GM19455 (cell line): ENCODE data around the gene CRYBB1.
A peak's percentile ranks its signal among the peaks of the same experiment; 100 is the strongest.

Source experiments
- ATAC-seq: cut with Tn5 transposase; IDR thresholded peaks from one replicate; pipeline ENCODE4 v1.9.1; 2021; ENCODE audit not compliant: unreplicated experiment

Gene CRYBB1

DNA sequence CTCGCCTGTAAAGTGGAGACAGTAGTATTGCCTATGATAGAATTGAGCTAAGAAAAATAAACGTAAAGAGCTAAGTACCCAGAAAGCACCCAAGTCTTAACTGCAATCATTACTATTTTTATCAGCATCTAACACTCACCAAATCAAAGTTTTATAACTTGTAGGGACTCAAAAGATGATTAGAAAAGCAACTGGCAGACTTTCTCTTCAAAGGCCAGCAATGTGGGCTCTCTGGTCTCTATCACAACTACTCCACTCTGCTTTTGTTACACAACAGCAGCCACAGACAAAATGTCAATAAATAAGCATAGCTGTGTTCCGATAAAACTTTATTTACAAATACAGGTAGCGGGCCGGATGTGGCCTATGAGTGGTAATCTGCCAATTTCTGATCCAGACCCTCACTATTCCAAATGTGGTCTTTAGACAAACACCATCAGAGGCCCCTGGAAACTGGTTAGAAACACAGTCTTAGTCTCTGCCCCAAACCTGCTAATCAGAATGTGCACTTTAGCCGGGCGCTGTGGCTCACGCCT lies 36.1 kb downstream of the CRYBB1 start:
- ATAC-seq = no peak

DNA sequence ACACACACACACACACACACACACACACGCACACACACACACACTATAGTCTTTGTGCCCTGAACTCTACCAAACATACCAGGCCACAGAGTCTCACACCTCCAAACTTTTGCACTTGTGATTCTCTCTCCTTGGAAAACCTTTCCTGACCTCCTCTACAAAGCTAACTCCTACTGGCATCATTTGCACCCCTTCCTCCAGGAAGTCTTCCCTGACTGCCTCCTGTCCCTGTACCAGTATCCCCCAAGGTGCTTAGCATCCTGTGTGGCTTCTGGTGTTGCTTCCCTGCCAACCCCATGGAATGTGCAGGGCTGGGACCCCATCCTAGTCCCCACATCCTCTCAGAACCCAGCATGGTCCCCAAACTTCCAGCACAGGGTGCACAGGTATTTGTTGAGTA lies 36.8 kb downstream of the CRYBB1 start:
- ATAC-seq = no peak

DNA sequence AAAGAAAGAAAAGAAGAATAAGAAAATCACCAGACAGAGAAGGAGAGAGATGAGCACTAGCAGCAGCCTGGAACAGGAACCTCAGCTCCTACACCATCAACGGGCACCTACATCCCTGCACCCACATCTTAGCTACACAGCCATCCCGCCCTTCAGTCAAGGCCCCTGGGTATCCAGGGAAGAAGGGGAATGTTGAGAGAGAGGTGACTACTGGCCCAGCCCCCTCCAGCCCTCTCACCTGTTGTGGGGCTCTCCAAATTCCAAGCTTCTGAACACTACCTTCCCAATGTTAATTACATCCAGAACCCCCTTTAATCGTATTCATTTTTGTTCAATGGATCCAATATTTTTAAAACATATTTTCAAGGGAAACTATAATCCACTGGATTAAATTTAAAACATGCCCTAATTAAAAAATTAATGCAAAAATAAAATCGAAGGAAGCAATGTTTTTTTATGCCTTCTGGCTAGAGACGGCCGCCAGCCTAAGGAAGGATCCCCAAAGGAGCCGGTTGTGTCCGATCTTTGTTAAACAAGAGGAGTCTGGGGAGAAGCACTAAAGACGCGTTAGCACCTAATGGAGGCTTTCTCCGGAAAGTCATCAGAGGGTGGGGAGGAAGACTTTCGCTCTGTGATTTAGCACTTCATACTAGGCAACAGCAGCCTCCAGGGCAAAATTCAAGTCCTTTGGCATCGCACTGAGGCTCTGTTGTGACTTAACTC lies 37.4 kb downstream of the CRYBB1 start:
- ATAC-seq = no peak

DNA sequence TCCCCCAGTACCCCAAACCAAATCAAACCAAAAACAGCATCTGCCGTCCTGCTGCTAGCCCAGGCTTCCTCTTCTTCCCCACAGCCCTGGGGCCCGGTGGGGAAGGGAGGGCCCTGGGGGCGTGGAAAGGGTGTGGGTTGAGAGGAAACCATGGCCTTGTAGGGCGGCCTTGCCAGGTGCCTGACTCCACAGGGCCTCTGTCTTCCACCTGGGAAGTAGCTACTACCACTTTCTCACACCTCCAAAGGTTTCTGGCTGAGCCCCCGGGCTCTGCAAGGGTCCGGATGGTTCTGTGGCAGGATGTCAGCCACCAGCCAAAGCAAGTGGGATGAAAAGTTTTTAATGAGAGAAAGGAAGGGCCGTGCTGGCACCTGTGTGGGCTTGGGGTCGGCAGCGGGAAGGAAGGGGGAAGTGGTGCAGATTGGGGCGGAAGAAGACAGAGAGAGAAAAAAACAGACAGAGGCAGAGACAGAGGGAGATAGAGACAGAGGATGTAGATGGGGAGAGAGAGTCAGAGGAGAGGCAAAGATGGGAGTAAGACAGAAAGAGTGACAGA lies 38.4 kb downstream of the CRYBB1 start:
- peak; percentile 83 for ATAC-seq

DNA sequence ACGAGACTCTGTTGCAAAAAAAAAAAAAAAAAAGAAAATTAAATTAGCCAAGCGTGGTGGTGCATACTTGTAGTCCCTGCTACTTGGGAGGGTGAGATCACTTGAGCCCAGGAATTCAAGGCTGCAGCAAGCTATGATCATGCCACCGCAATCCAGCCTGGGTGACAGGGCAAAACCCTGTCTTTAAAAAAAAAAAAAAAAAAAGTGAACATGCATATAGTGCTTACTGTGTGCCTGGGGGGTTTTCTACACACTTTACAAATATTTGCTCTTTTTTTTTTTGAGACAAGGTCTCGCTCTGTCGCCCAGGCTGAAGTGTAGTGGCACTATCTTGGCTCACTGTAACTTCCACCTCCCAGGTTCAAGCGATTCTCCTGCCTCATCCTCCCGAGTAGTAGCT lies 40.7 kb downstream of the CRYBB1 start:
- no peak for ATAC-seq

DNA sequence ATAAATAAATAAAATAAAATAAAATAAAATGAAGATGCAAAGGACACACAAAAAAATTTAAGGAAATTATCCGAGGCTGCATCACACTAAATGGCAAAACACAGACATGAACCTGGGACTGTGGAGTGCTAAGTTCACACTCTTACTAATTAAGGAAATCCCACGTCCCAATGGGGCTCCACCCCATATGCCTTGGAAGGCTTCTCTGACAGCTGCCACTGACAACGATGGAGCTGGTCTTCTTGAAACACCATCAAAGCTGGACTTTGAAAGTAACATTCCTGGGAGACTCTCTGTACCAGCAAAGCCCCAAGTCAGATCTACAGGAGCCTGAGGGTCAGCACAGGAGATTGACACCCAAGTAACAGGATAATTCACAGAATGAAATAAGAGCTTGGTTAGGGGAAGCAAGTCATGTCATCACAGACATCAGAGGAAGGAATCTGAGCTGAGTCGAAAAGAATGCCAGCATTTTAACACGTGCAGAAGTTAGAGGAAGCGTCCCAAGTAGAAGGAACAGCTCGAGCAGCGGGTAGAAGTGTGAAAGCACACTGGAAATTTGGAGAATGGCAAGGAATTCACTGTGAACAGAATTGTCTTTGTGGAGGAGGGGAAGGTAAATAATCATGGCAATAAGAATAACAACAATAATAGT lies 41.7 kb downstream of the CRYBB1 start:
- no peak for ATAC-seq

DNA sequence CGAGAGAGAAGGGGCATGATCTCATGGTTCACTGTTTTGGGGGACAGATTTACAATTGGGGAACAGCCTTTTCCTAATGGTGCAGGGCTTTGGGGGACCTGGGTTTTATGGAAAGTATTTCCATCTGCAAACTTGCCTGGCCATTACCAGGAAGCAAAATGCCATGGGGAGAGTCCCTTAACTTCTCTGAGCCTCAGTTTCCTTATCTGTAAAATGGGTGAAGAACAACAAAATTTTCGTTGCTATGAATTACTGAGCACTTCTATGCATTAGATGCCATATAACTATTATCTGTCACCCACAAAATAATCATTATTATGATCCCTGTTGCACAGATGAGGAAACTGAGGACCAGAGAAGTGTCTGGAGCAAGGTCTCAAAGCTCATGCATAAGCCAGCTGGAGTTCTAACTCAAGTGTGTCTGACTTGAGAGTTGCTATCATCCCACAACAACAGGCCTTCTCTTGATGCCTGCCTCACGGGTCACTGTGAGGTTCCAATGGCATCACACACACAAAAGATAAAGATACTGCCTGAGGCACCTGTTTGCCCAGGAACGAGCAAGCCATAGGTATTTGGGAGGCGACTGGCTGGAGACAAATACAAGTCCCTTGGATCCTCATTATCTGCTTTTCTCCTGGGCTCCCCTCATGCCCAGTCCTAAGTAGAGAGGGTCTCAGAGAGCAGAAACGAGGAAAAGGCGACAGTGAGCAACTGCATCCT lies 43.7 kb downstream of the CRYBB1 start:
- no peak for ATAC-seq

DNA sequence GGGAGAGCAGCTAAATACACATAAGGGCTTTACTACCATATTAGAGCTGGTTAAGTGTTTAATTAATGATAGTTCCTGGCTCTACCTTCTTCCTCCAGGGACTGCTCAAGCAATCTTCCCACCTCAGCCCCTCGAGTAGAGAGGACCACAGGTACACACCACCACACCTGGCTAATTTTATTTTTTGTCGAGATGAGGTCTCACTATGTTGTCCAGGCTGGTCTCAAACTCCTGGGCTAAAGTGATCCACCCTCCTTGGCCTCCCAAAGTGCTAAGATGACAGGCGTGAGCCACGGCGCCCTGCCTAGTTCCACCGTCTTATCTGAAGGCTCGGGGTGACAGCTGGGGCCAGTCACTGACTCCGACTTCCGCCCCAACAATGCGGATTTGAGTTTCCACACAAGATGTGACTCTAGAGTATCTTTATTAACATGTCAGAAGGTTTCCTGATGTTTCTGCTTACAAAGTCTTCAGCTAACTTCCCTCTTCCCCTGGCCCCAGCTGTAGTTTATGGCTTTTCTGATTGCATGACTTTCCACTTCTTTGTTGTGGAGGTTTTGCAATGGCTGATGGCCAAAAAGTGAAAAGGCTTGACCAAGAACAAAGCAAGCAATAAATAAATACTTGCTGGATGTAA lies 44.7 kb downstream of the CRYBB1 start:
- ATAC-seq = no peak

DNA sequence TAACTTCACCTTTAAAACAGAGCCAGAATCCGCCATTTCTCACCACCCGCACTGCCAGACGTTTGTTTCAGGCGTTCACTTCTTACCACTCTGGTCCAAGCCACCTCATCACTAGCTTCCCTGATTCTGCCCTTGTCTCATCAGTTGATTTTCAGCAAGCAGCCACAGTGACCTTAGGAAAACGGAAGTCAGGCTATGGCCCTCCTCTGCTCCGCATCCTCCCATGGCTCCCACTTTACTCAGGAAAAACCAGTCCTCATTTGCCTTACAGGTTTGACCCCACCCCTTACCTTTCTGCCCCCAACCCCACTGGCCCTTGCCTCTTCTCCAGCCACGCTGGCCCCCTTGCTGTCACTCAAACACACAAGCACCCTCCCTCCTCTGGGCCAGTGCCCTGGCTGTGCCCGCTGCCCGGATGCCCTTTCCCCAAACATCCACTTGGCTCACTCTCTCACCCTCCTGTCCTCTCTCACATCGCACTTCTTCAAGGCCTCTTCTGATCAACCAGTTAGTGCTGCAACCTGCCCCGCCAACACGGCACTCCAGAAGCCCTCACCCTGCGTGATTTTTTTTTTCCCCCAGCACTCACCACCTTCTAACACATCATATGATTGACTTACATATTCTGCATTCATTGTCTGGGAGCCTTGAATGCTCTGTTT lies 46.8 kb downstream of the CRYBB1 start:
- no peak for ATAC-seq

DNA sequence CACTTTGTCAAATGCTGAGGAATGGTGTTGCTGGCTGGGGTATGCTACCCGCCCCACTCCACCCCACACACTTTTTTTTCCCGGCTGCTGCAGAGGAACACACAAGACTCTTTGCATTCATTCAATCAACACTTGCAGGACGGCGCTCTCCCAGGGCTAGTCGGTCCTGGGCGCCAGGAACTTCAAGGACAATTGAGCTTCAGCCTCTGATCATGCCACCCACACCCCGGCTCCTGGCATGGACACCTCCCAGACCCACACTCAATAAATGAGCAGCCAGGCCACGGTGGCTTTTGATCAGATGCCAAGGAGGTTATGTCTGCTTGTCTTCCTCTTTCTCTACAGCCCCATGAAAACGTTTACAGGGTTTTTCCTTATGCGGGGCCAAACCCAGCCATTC lies 47.7 kb downstream of the CRYBB1 start:
- no peak for ATAC-seq

DNA sequence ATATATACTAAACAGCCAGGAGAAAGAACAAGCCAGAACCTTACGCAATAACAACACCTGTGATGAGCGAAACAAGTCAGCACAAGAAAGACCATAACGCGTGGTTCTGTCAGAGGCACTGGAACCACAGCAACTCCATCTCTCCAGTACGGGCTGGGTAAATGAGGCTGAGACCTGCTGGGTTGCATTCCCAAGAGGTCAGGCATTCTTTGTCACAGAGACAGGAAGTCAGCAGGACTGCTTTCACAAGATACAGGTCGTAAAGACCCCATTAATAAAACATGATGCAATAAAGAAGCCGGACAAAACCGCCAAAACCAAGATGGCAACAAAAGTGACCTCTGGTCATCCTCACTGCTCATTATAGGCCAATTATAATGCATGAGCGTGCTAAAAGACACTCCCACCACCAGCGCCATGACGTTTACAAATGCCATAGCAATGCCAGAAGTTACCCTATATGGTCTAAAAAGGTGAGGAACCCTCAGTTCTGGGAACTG lies 49.6 kb downstream of the CRYBB1 start:
- ATAC-seq = no peak

DNA sequence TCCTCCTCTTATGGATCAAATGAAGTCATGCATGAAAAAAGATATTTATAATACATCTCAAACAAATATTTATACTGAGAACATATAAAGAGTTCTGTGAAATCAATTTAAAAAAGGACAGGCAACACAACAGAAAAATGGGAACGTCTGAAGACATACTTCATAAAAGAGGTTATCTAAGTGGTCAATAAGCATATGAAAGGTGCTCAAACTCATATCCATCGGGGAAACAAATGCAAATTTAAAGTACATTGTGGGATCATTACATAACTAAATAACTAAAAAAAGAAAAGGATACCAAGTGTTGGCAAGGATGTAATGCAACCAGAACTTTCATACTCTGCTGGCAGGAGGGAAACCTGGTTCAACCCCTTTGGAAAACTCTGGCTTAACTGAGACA lies 50.2 kb downstream of the CRYBB1 start:
- ATAC-seq = no peak

DNA sequence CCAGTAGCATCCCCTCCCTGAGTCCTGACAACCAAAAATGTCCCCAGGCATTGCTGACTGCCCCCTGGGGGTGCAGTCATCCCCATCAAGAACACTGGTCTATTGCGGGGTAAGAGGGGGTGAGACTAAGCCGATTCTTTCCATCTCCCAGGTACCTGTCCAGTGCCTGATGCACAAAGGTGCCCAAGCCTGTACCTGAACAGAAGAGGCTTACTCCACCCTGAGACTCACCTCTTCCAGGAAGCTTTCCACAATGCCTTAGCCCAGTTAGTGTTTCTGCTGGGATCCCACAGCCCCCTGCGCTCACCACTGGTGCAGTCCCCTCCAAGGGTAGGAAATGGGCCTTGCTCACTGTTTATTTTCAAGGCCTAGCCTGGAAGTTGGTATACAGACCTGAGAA lies 50.8 kb downstream of the CRYBB1 start:
- no peak for ATAC-seq

DNA sequence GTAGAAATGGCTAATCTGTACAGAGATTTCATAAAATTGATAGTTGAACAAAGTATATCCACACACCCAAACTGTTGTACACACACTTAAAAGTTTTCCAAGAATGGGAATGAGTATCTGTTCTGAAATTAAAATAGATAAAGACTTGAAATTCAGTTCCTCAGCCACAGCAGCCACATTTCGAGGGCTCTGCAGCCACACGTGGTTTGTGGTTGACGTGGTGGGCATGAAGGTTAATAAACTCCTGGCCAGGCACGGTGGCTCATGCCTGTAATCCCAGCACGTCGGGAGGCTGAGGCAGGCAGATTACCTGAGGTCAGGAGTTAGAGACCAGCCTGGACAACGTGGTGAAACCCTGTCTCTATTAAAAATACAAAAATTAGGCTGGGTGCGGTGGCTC lies 51.9 kb downstream of the CRYBB1 start:
- no peak for ATAC-seq

DNA sequence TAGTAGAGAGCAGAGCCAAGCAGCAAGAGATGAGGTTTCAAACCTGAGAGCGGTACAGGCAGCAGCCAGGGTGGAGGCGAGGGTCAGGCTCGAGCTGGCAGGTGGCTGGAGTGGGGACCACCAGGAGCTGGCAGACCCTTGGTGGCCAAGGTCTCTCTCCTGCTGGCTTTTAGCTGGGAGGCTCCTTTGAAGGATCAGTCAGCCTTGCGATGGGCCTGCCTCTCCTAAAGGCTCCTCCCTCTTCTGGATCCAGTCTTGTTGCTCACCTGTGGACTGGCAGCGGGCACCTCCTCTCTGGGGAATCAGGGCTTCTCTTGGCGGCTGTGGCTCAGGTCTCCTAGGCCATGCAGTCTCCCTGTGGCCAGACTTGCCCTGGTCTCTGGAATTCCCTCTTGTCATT lies 52.6 kb downstream of the CRYBB1 start:
- no peak for ATAC-seq

DNA sequence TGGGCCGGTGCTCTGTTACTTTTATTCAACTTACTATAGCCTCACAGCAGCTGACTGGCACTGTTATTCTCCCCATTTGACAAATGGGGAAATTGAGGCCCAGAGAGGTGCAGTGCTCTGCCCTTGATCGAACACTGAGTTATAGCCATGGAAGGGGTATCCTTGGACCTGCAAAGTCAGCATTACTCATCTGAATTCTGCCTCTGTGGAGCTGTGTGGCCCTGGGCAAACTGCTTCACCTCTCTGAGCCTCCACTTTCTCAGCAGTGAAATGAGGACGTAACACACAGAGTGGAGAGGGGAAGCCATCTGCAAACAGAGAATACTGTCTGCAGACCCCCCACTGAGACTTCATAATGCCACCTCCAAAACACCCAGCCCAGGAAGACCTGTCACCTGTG lies 53.2 kb downstream of the CRYBB1 start:
- no peak for ATAC-seq

DNA sequence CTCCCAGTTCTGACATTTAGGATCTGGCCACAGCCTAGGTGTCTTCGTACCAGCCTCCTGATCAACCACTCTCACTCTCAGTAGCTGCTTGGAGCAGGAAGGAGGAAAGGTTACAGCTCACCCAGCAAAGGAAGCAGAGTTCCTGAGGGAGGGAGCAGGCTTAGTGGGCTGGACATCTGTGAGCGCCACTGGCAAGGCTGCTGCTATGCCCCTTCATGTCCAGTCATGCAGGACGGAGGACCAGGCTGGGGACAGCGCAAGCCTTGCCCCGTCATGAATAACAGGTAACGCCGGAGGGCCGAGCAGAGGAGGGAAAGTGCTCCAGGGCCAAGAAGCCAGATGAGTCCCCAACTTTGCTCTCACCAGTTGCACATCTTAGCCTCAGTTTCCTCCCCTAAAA lies 53.6 kb downstream of the CRYBB1 start:
- no peak for ATAC-seq

DNA sequence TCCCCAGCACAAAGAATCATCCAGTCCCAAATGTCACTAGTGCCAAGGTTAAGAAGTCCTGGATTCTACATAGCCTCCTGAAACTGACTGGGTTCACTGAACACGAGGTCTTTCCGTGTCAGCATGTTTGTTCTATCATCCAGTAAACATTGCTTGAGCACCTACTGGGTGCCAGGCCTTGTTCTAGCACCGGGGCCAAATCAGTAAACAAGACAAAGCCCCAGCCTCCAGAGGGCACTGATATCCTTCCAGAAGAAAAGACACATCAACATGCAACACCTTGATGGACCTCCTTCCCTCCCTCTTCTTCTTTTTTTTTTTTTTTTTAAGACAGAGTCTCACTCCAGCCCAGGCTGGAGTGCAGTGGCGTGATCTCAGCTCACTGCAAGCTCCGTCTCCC lies 54.8 kb downstream of the CRYBB1 start:
- no peak for ATAC-seq

DNA sequence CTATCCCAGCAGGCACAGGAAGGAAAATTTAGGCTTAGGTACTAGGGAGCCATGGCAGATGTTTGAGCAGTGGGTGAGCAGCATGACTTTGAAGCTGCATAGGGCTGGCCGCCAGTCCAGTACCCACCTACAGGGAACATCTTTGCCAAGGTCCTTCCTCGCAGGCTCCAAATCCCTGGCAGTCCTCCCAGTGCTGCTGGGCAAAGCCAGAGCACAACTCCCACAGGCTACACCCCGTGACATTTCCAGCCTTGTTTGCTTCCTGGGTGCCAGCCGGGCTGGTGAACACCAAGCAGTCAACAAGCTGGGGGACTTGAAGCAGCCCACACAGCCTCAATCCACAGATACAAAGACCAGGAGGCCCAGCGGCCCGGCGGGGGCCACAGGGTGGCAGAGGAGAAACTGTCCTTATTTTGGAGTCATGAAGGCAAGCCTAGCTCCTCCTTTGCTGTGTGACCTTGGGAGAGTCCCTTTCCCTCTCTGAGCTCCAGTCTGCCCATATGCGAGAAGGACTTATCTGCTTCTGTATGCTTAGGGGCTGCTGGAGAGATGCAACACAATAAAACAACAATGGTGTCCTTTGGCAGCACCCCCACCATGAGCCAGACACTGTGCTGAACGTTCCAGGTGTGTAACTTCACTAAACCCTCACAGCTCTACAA lies 55.9 kb downstream of the CRYBB1 start:
- ATAC-seq = no peak

DNA sequence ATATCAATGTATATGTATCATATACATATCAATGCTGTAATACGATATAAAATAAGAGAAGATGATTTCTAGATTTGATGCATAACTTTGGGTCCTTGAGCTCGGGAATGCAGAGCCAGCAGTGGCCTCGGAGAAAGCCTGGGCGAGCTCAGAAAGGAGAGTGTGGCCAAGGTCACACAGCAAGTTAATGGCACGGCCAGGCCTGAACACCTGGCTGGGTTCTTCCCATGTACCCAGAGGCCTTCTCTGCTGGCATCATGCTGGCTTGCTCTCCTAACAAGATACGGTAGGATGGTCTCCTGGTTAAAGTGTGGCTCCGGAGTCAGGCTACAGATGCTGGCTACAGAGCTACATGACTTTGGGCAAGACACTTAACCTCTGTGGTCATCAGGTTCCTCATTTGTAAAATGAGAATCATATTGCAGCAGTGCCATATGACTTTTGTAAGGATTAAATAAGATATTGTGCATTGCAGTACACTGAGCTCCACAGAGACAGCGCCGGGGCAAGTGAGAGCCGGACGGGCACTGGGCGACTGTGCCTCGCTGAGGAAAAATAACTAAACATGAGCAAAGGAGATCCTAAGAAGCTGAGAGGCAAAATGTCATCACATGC lies 57.8 kb downstream of the CRYBB1 start:
- ATAC-seq = no peak
